ENCODE results near the gene C15orf40.

- TF ChIP-seq CTCF (IDR thresholded peaks at IDR 0.05) (no peak), POLR2A (IDR thresholded peaks at IDR 0.05) (no peak)
These were observed 46.4 kb upstream of the C15orf40 start for GRCh38 chr15:83057696-83058376.
